K562 (cell line): Measurements from ENCODE around the gene TSGA10IP. TPM values are rescaled to one million over a fixed set of nuclear protein-coding genes. Genes with fewer than 3 reads are reported as not detected.

Experiments used
- BRF1 ChIP-seq: IDR thresholded peaks from 3 replicates; pipeline ENCODE4 v1.6.1; 2011; ENCODE audit warnings: borderline replicate concordance, mild to moderate bottlenecking; ENCODE audit not compliant: insufficient read length; ENCODE audit errors: extremely low read depth
- GABPA ChIP-seq: fragments of 200-800 bp; sonication (Bioruptor generic); conservative IDR thresholded peaks from 2 replicates; pipeline ENCODE4 v1.6.1; 2016; ENCODE audit warnings: low read depth, missing genetic modification characterization, missing compliant biosample characterization
- GABPB1 ChIP-seq: sonication (generic); formaldehyde crosslinking; IDR thresholded peaks from 2 replicates; pipeline ENCODE4 v1.8.0; 2022; ENCODE audit warnings: mild to moderate bottlenecking, missing genetic modification reagents
- HNRNPK ChIP-seq: fragments of 200-400 bp; formaldehyde crosslinking; IDR thresholded peaks from one replicate; pipeline ENCODE4 v1.6.1; 2018; ENCODE audit warnings: mild to moderate bottlenecking, low read depth, low read length; ENCODE audit not compliant: poor library complexity, severe bottlenecking
- JUND ChIP-seq, 2 experiments: IDR thresholded peaks; 2 replicates in 1 of 2; 3 replicates in 1 of 2; pipeline ENCODE4 v1.6.1; 2011; ENCODE audit warnings: borderline replicate concordance in 2 of 2, low read depth in 2 of 2, low read length in 2 of 2, improper control_type of control experiment in 1 of 2, missing biosample characterization in 1 of 2, missing genetic modification characterization in 1 of 2, missing genetic modification reagents in 1 of 2
- MTA3 ChIP-seq: fragments of 450-650 bp; formaldehyde crosslinking; IDR thresholded peaks from 2 replicates; pipeline ENCODE4 v1.6.1; 2017; ENCODE audit warnings: mild to moderate bottlenecking, borderline replicate concordance
- ZEB2 ChIP-seq: fragments of 450-650 bp; IDR thresholded peaks from 2 replicates; pipeline ENCODE4 v1.6.1; 2016
- ZNF77 ChIP-seq: fragments of 250-450 bp; sonication (Bioruptor Pico); IDR thresholded peaks from 2 replicates; pipeline ENCODE4 v1.5.0; 2020
- polyA plus RNA-seq, 8 experiments: library from polyadenylated mRNA; depleted of rRNA in 4 of 8; stranded (reverse) in 5 of 8; unstranded in 3 of 8; fragments of >200 nt; fragmentation: Nextera tagmentation in 2 of 8; fragmentation: Illumina TruSeq in 1 of 8; extraction: Ambion mirVana in 2 of 8; extraction: Trizol in 1 of 8; gene quantifications; 2 replicates each; pipeline versions ENCODE4 v1.2.1 to v1.2.3, GENCODE V29; 2011 to 2014; ENCODE audit warnings: inconsistent platforms in 1 of 8, missing spikeins in 1 of 8
- total RNA-seq, 7 experiments: library from RNA; depleted of rRNA in 6 of 7; stranded (reverse); fragments of >200 nt in 6 of 7; fragmentation: Illumina TruSeq in 2 of 7; extraction: Trizol in 2 of 7; gene quantifications; 2 replicates each; pipeline versions ENCODE4 v1.2.1 to v1.2.3, GENCODE V29; 2011 to 2021; ENCODE audit warnings: low replicate concordance in 1 of 7
- TF ChIP-seq, protein P1 (sequence below), 2 experiments: fragments of 450-650 bp; IDR thresholded peaks; 2 replicates each; pipeline ENCODE4 v1.6.1; 2018; ENCODE audit warnings: mild to moderate bottlenecking in 2 of 2, low read depth in 1 of 2; ENCODE audit not compliant: partially characterized antibody in 2 of 2
- TF ChIP-seq, protein P2 (sequence below): sonication (generic); formaldehyde crosslinking; IDR thresholded peaks from 2 replicates; pipeline ENCODE4 v1.8.1; 2023; ENCODE audit warnings: mild to moderate bottlenecking, missing genetic modification reagents
- TF ChIP-seq, protein P3 (sequence below), 2 experiments: fragments of 450-650 bp; formaldehyde crosslinking in 1 of 2; IDR thresholded peaks; 2 replicates each; pipeline versions ENCODE4 v1.4.0 to v1.6.1; 2014 to 2020; ENCODE audit warnings: mild to moderate bottlenecking in 2 of 2, borderline replicate concordance in 1 of 2, low read depth in 1 of 2

TSGA10IP gene
- total and polyA plus RNA-seq, 9 of the 15 experiments (the other 6 are each of a cell fraction or from before 2014, with no cell fraction given), result not detected

DNA sequence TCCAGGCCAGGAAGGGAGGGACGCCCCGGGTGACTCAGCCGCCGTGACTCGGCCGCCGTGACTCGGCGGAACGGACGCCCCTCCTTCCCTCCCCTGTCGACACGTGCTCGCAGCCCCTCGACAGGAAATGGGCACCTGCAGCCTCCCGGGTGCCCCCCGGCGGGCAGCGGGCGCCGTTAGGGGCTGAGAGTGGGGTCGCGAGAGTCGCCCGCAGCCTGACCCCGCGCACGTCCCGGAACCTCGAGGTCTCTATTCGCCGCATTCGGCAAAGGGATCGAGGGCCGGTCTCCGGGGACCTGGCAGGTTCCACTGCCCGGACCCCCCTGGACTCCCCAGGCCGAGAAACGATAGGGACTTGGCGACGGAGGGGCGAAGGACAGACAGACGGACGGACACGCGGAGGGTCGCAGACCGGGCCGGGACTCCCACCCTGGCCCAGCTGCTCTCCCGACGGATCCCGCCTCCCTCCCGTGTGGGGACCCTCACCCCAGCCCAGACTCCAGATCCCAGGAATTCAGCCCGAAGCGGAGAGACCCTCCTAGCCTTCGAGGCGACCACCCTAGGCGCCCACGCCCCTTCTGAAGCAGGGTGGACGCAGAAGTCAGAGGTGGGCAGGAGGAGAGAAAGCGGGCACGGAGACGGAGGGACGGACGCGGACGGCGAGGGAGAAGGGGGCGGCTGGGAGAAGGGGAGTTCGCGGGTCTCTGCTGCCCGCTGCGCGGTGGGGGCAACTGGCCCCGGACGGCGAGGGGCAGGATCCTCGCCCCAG lies 45.7 kb upstream of the TSGA10IP start (continued):
- TF ChIP-seq, protein P1, sequence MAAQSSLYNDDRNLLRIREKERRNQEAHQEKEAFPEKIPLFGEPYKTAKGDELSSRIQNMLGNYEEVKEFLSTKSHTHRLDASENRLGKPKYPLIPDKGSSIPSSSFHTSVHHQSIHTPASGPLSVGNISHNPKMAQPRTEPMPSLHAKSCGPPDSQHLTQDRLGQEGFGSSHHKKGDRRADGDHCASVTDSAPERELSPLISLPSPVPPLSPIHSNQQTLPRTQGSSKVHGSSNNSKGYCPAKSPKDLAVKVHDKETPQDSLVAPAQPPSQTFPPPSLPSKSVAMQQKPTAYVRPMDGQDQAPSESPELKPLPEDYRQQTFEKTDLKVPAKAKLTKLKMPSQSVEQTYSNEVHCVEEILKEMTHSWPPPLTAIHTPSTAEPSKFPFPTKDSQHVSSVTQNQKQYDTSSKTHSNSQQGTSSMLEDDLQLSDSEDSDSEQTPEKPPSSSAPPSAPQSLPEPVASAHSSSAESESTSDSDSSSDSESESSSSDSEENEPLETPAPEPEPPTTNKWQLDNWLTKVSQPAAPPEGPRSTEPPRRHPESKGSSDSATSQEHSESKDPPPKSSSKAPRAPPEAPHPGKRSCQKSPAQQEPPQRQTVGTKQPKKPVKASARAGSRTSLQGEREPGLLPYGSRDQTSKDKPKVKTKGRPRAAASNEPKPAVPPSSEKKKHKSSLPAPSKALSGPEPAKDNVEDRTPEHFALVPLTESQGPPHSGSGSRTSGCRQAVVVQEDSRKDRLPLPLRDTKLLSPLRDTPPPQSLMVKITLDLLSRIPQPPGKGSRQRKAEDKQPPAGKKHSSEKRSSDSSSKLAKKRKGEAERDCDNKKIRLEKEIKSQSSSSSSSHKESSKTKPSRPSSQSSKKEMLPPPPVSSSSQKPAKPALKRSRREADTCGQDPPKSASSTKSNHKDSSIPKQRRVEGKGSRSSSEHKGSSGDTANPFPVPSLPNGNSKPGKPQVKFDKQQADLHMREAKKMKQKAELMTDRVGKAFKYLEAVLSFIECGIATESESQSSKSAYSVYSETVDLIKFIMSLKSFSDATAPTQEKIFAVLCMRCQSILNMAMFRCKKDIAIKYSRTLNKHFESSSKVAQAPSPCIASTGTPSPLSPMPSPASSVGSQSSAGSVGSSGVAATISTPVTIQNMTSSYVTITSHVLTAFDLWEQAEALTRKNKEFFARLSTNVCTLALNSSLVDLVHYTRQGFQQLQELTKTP (IDR thresholded peaks at IDR 0.05; ENCODE audit: low read depth in 1 of 2, partially characterized antibody in 2 of 2), result no peak
- TF ChIP-seq ZEB2 (no peak), HNRNPK (peak; percentile 66), ZNF77 (no peak), BRF1 (no peak), GABPA (tag) (peak; percentile 70), JUND (IDR thresholded peaks at IDR 0.05; ENCODE audit: borderline replicate concordance, low read depth, low read length) (peak; percentile 97), JUND (tag; IDR thresholded peaks at IDR 0.05; ENCODE audit: borderline replicate concordance, low read depth, low read length) (peak; percentile 93; the same call in 1 of the 3 replicates), MTA3 (peak; percentile 87; the same call in 1 of the 2 replicates), GABPB1 (peak; percentile 81; the same call in 1 of the 2 replicates)
- TF ChIP-seq, protein P2, sequence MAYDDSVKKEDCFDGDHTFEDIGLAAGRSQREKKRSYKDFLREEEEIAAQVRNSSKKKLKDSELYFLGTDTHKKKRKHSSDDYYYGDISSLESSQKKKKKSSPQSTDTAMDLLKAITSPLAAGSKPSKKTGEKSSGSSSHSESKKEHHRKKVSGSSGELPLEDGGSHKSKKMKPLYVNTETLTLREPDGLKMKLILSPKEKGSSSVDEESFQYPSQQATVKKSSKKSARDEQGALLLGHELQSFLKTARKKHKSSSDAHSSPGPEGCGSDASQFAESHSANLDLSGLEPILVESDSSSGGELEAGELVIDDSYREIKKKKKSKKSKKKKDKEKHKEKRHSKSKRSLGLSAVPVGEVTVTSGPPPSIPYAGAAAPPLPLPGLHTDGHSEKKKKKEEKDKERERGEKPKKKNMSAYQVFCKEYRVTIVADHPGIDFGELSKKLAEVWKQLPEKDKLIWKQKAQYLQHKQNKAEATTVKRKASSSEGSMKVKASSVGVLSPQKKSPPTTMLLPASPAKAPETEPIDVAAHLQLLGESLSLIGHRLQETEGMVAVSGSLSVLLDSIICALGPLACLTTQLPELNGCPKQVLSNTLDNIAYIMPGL, result no peak
- TF ChIP-seq, protein P3, sequence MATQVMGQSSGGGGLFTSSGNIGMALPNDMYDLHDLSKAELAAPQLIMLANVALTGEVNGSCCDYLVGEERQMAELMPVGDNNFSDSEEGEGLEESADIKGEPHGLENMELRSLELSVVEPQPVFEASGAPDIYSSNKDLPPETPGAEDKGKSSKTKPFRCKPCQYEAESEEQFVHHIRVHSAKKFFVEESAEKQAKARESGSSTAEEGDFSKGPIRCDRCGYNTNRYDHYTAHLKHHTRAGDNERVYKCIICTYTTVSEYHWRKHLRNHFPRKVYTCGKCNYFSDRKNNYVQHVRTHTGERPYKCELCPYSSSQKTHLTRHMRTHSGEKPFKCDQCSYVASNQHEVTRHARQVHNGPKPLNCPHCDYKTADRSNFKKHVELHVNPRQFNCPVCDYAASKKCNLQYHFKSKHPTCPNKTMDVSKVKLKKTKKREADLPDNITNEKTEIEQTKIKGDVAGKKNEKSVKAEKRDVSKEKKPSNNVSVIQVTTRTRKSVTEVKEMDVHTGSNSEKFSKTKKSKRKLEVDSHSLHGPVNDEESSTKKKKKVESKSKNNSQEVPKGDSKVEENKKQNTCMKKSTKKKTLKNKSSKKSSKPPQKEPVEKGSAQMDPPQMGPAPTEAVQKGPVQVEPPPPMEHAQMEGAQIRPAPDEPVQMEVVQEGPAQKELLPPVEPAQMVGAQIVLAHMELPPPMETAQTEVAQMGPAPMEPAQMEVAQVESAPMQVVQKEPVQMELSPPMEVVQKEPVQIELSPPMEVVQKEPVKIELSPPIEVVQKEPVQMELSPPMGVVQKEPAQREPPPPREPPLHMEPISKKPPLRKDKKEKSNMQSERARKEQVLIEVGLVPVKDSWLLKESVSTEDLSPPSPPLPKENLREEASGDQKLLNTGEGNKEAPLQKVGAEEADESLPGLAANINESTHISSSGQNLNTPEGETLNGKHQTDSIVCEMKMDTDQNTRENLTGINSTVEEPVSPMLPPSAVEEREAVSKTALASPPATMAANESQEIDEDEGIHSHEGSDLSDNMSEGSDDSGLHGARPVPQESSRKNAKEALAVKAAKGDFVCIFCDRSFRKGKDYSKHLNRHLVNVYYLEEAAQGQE (IDR thresholded peaks at IDR 0.05; ENCODE audit: borderline replicate concordance), result peak; percentile 40
- TF ChIP-seq, protein P3 (CRISPR knock-in tag; IDR thresholded peaks at IDR 0.05; ENCODE audit: low read depth), result 0 out of 2 replicates have a peak, but pooled peaks have one; percentile 16
